CD4-positive, CD25-positive, alpha-beta regulatory T cell (primary cell): Measurements from ENCODE around the gene CLEC2A. TPM values are rescaled to one million over a fixed set of nuclear protein-coding genes. Genes with fewer than 3 reads are reported as not detected.
"Not testable (repeated sequence)": the region's sequence is repeated elsewhere in the genome, so short reads cannot be mapped to it uniquely, and the experiment has no call there.

Experiments used
- ATAC-seq, 2 donors: fragments of 150-1000 bp; cut with Tn5 transposase; one replicate each; pipeline ENCODE4 v1.10.0; 2021; ENCODE audit warnings: low read depth in 2 of 2, moderate number of reproducible peaks in 2 of 2, moderate library complexity in 1 of 2
- DNase-seq, 3 donors: peaks; one replicate each; pipeline versions ENCODE4 v3.0.0 to v3.0.0-alpha.2; 2012 to 2022; ENCODE audit warnings: mixed read lengths in 1 of 3
- H3K27ac ChIP-seq: one replicate; pipeline ENCODE4 v1.7.0; 2013; ENCODE audit warnings: mild to moderate bottlenecking, low read length; ENCODE audit not compliant: insufficient read depth, poor library complexity, severe bottlenecking
- H3K27me3 ChIP-seq: one replicate; pipeline ENCODE4 v1.7.0; 2013; ENCODE audit warnings: low read length; ENCODE audit not compliant: control insufficient read depth, insufficient read depth
- H3K36me3 ChIP-seq: one replicate; pipeline ENCODE4 v1.7.0; 2013; ENCODE audit warnings: mild to moderate bottlenecking, low read length, moderate library complexity; ENCODE audit not compliant: control insufficient read depth, insufficient read depth
- H3K4me1 ChIP-seq: 2 replicates; pipeline ENCODE4 v1.7.0; 2013; ENCODE audit warnings: mild to moderate bottlenecking, low read length; ENCODE audit not compliant: insufficient read depth, control insufficient read depth, poor library complexity, severe bottlenecking
- H3K4me3 ChIP-seq: one replicate; pipeline ENCODE4 v1.7.0; 2013; ENCODE audit warnings: low read depth, mild to moderate bottlenecking, low read length, moderate library complexity
- H3K9me3 ChIP-seq, 2 experiments: 1 replicate in 1 of 2; 2 replicates in 1 of 2; pipeline ENCODE4 v1.7.0; 2013; ENCODE audit warnings: low read length in 2 of 2, mild to moderate bottlenecking in 1 of 2, moderate library complexity in 1 of 2; ENCODE audit not compliant: control insufficient read depth in 2 of 2
- H3K27ac Mint-ChIP-seq, 3 donors: one replicate each; pipeline ENCODE4 v1.8.0; 2020 to 2022; ENCODE audit warnings: mild to moderate bottlenecking in 3 of 3, mixed read lengths in 3 of 3, moderate library complexity in 2 of 3
- H3K27me3 Mint-ChIP-seq: one replicate; pipeline ENCODE4 v1.8.0; 2022; ENCODE audit warnings: mild to moderate bottlenecking, mixed read lengths
- H3K36me3 Mint-ChIP-seq: one replicate; pipeline ENCODE4 v1.8.0; 2020; ENCODE audit warnings: mixed read lengths
- H3K4me1 Mint-ChIP-seq, 4 donors: one replicate each; pipeline ENCODE4 v1.8.0; 2020 to 2022; ENCODE audit warnings: mixed read lengths in 4 of 4, mild to moderate bottlenecking in 1 of 4
- H3K4me3 Mint-ChIP-seq, 4 donors: one replicate each; pipeline ENCODE4 v1.8.0; 2020 to 2022; ENCODE audit warnings: mild to moderate bottlenecking in 4 of 4, mixed read lengths in 4 of 4, moderate library complexity in 3 of 4
- H3K9me3 Mint-ChIP-seq, 7 donors: one replicate each; pipeline ENCODE4 v1.8.0; 2020 to 2022; ENCODE audit warnings: mixed read lengths in 7 of 7, mild to moderate bottlenecking in 3 of 7, moderate library complexity in 2 of 7
- polyA plus RNA-seq, 4 donors: library from polyadenylated mRNA; unstranded; fragments of 300-500 nt; fragmentation: Illumina TruSeq; gene quantifications; one replicate each; pipeline ENCODE4 v1.2.3, GENCODE V29; 2021
- total RNA-seq: library from RNA; stranded (reverse); gene quantifications from one replicate; pipeline ENCODE4 v1.2.3, GENCODE V29; 2022

Gene CLEC2A
- total and polyA plus RNA-seq, 5 donors from 2014 or later, result not detected

GRCh38 chr12:9969673-9970072, 37.5 kb upstream of the CLEC2A start:
- H3K27me3 Mint-ChIP-seq, result peaks cover 20% of the 10 kb centered on the region
- no peak for DNase-seq
- H3K9me3 ChIP-seq, result no peaks in the 10 kb centered on the region
- H3K27ac ChIP-seq, result no peak overlapping the region
- peaks cover 0 to 5% (median 0%) of the 10 kb centered on the region in 7 donors for H3K9me3 Mint-ChIP-seq
- no peak for ATAC-seq
- H3K4me1 ChIP-seq, result no peaks in the 10 kb centered on the region
- no peak overlapping the region for H3K27ac Mint-ChIP-seq
- H3K4me1 Mint-ChIP-seq, result no peaks in the 10 kb centered on the region
- H3K4me3 Mint-ChIP-seq, result no peak overlapping the region
- no peaks in the 10 kb centered on the region for H3K36me3 ChIP-seq
- no peak overlapping the region for H3K4me3 ChIP-seq
- no peaks in the 10 kb centered on the region for H3K36me3 Mint-ChIP-seq
- H3K27me3 ChIP-seq, result peaks cover 11% of the 10 kb centered on the region

- Mint-ChIP-seq H3K9me3 (peaks cover 0 to 2% (median 0%) of the 10 kb centered on the region in 7 donors), H3K4me1 (peaks cover 10 to 17% (median 15%) of the 10 kb centered on the region in 4 donors), H3K36me3 (no peaks in the 10 kb centered on the region), H3K4me3 (no peak overlapping the region), H3K27me3 (peaks cover 4% of the 10 kb centered on the region), H3K27ac (no peak overlapping the region)
- no peak overlapping the region for H3K27ac ChIP-seq
- no peaks in the 10 kb centered on the region for H3K9me3 ChIP-seq
- H3K27me3 ChIP-seq, result no peaks in the 10 kb centered on the region
- no peaks in the 10 kb centered on the region for H3K4me1 ChIP-seq
- ATAC-seq, result no peak
- no peaks in the 10 kb centered on the region for H3K36me3 ChIP-seq
- DNase-seq, result no peak
- no peak overlapping the region for H3K4me3 ChIP-seq
Observed at GRCh38 chr12:9961901-9962300, 29.7 kb upstream of the CLEC2A start.

- H3K9me3 Mint-ChIP-seq, result peaks cover 0 to 2% (median 0%) of the 10 kb centered on the region in 7 donors
- DNase-seq, result no peak
- no peak overlapping the region for H3K4me3 Mint-ChIP-seq
- ATAC-seq, result no peak
- no peak overlapping the region for H3K4me3 ChIP-seq
- no peaks in the 10 kb centered on the region for H3K9me3 ChIP-seq
- no peaks in the 10 kb centered on the region for H3K36me3 ChIP-seq
- peaks cover 4% of the 10 kb centered on the region for H3K27me3 Mint-ChIP-seq
- H3K27me3 ChIP-seq, result no peaks in the 10 kb centered on the region
- H3K36me3 Mint-ChIP-seq, result no peaks in the 10 kb centered on the region
- H3K27ac ChIP-seq, result no peak overlapping the region
- no peaks in the 10 kb centered on the region for H3K4me1 ChIP-seq
- H3K4me1 Mint-ChIP-seq, result peaks cover 11 to 17% (median 15%) of the 10 kb centered on the region in 4 donors
- no peak overlapping the region for H3K27ac Mint-ChIP-seq
Observed at GRCh38 chr12:9961106-9961505, 28.9 kb upstream of the CLEC2A start.

DNA sequence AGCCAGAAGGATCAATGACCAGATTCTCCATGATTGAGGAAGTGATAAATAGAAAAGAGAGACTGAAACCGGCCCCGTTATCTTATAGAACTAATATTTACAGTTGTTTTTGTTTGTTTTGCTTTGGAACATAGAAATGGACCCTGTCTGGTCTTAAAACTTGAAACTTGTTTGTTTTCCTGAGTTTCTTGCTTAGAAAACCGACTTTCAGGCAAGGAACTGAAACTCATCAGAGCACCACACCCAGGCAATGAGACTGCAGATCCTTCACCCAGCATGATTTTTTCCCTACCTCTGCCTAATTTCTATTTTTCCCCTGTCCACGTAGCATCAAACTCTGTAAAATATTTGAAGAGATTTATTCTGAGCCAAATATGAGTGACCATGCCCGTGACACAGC, 28.4 kb upstream of the CLEC2A start:
- no peak overlapping the region for H3K27ac ChIP-seq
- ATAC-seq, result no peak
- Mint-ChIP-seq H3K9me3 (peaks cover 0 to 2% (median 0%) of the 10 kb centered on the region in 7 donors), H3K27ac (no peak overlapping the region), H3K4me1 (peaks cover 11 to 19% (median 17%) of the 10 kb centered on the region in 4 donors), H3K36me3 (no peaks in the 10 kb centered on the region), H3K27me3 (peaks cover 4% of the 10 kb centered on the region), H3K4me3 (no peak overlapping the region)
- H3K9me3 ChIP-seq, result no peaks in the 10 kb centered on the region
- no peaks in the 10 kb centered on the region for H3K36me3 ChIP-seq
- no peak for DNase-seq
- H3K4me3 ChIP-seq, result no peak overlapping the region
- no peaks in the 10 kb centered on the region for H3K4me1 ChIP-seq
- H3K27me3 ChIP-seq, result no peaks in the 10 kb centered on the region

DNA sequence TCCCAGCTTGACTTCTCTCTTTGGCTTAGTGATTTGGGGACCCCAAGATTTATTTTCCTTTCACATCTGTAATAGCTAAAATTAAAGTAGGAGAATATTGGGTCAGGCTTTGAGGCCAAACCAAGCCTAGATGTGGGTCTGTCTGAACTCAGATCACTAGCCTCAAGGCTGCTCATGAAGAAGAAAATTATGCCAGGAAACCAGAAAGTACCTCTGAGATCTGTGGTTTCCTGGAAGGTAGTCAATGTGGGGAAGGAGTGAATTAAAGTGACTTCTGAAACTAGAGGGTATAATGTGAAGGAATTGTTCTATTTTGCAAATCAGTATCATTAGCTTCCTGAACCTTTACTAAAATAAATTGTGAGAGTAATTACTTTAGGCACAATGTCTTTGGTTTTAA, 25.7 kb upstream of the CLEC2A start:
- Histone ChIP-seq H3K4me3 (peak overlapping the region; percentile 26), H3K9me3 (no peaks in the 10 kb centered on the region), H3K27me3 (no peaks in the 10 kb centered on the region), H3K36me3 (no peaks in the 10 kb centered on the region), H3K4me1 (no peaks in the 10 kb centered on the region), H3K27ac (no peak overlapping the region)
- Mint-ChIP-seq H3K4me1 (peaks cover 11 to 19% (median 17%) of the 10 kb centered on the region in 4 donors), H3K36me3 (no peaks in the 10 kb centered on the region), H3K4me3 (no peak overlapping the region), H3K9me3 (peaks cover 0 to 2% (median 0%) of the 10 kb centered on the region in 7 donors), H3K27me3 (peaks cover 4% of the 10 kb centered on the region), H3K27ac (peak overlapping the region in 2 of 3 donors; percentile 43)
- DNase-seq (peak in 1 of 3 donors; percentile 11), ATAC-seq (no peak)

- not testable (repeated sequence) for H3K4me3 ChIP-seq, H3K36me3 Mint-ChIP-seq, H3K27me3 ChIP-seq, H3K4me3 Mint-ChIP-seq, H3K27ac ChIP-seq, H3K27ac Mint-ChIP-seq, H3K9me3 Mint-ChIP-seq, ATAC-seq, H3K27me3 Mint-ChIP-seq, DNase-seq, H3K9me3 ChIP-seq, H3K36me3 ChIP-seq
- H3K4me1 ChIP-seq, result peaks cover 23% of the 10 kb centered on the region
- H3K4me1 Mint-ChIP-seq, result peaks cover 26 to 45% (median 36%) of the 10 kb centered on the region in 4 donors
Observed at GRCh38 chr12:9952954-9953729, 21.0 kb upstream of the CLEC2A start.

GRCh38 chr12:9951026-9951675, 19.0 kb upstream of the CLEC2A start:
- peak in 2 of 3 donors; percentile 49 to 79 for DNase-seq
- Histone ChIP-seq H3K4me3 (no peak overlapping the region), H3K9me3 (no peaks in the 10 kb centered on the region), H3K36me3 (no peaks in the 10 kb centered on the region), H3K27me3 (no peaks in the 10 kb centered on the region), H3K27ac (no peak overlapping the region), H3K4me1 (peaks cover 23% of the 10 kb centered on the region)
- Mint-ChIP-seq H3K9me3 (peaks cover 0 to 1% (median 0%) of the 10 kb centered on the region in 7 donors), H3K4me3 (peak overlapping the region in 3 of 4 donors; percentile 20 to 51 (median 29)), H3K36me3 (no peaks in the 10 kb centered on the region), H3K27ac (peak overlapping the region in 1 of 3 donors; percentile 34), H3K4me1 (peaks cover 19 to 42% (median 30%) of the 10 kb centered on the region in 4 donors), H3K27me3 (no peaks in the 10 kb centered on the region)
- ATAC-seq, result peak; percentile 83 to 85
